K562 (cell line): ENCODE data around the gene NFIC. TPM values are rescaled to one million over a fixed set of nuclear protein-coding genes. Genes with fewer than 3 reads are reported as not detected.

Source experiments
- BCOR ChIP-seq: fragments of 450-650 bp; IDR thresholded peaks from 2 replicates; pipeline ENCODE4 v1.6.1; 2016
- PHF20 ChIP-seq: fragments of 450-650 bp; IDR thresholded peaks from 2 replicates; pipeline ENCODE4 v1.6.1; 2018; ENCODE audit not compliant: partially characterized antibody
- PREB ChIP-seq: sonication (generic); formaldehyde crosslinking; IDR thresholded peaks from 2 replicates; pipeline ENCODE4 v1.8.1; 2023; ENCODE audit warnings: mild to moderate bottlenecking, missing genetic modification reagents
- RFX5 ChIP-seq: IDR thresholded peaks from 2 replicates; pipeline ENCODE4 v1.6.1; 2011; ENCODE audit warnings: low read depth, mild to moderate bottlenecking, improper control_type of control experiment, low read length
- RREB1 ChIP-seq: fragments of 250-450 bp; sonication (Bioruptor Pico); IDR thresholded peaks from 2 replicates; pipeline ENCODE4 v1.4.0; 2020
- SIN3A ChIP-seq, 2 experiments: fragments of 150-350 bp in 1 of 2; IDR thresholded peaks; 2 replicates each; pipeline ENCODE4 v1.6.1; 2011 to 2016; ENCODE audit warnings: borderline replicate concordance in 2 of 2, low read depth in 2 of 2, low read length in 2 of 2, mild to moderate bottlenecking in 2 of 2, moderate library complexity in 2 of 2; ENCODE audit not compliant: control insufficient read depth in 1 of 2
- ZNF408 ChIP-seq: fragments of 250-450 bp; sonication (Bioruptor Pico); IDR thresholded peaks from 2 replicates; pipeline ENCODE4 v1.4.0; 2020; ENCODE audit warnings: low read depth, mild to moderate bottlenecking, moderate library complexity
- ZNF695 ChIP-seq: fragments of 450-650 bp; formaldehyde crosslinking; IDR thresholded peaks from 2 replicates; pipeline ENCODE4 v1.4.0; 2020; ENCODE audit warnings: mild to moderate bottlenecking, moderate library complexity
- polyA plus RNA-seq, 8 experiments: library from polyadenylated mRNA; depleted of rRNA in 4 of 8; stranded (reverse) in 5 of 8; unstranded in 3 of 8; fragments of >200 nt; fragmentation: Nextera tagmentation in 2 of 8; fragmentation: Illumina TruSeq in 1 of 8; extraction: Ambion mirVana in 2 of 8; extraction: Trizol in 1 of 8; gene quantifications; 2 replicates each; pipeline versions ENCODE4 v1.2.1 to v1.2.3, GENCODE V29; 2011 to 2014; ENCODE audit warnings: inconsistent platforms in 1 of 8, missing spikeins in 1 of 8
- total RNA-seq, 7 experiments: library from RNA; depleted of rRNA in 6 of 7; stranded (reverse); fragments of >200 nt in 6 of 7; fragmentation: Illumina TruSeq in 2 of 7; extraction: Trizol in 2 of 7; gene quantifications; 2 replicates each; pipeline versions ENCODE4 v1.2.1 to v1.2.3, GENCODE V29; 2011 to 2021; ENCODE audit warnings: low replicate concordance in 1 of 7
- TF ChIP-seq, protein P1 (sequence below), 2 experiments: fragments of 450-650 bp in 1 of 2; sonication (generic) in 1 of 2; formaldehyde crosslinking in 1 of 2; IDR thresholded peaks; 2 replicates each; pipeline versions ENCODE4 v1.7.1 to v1.9.0; 2016 to 2022; ENCODE audit warnings: inconsistent platforms in 1 of 2, mild to moderate bottlenecking in 1 of 2, missing genetic modification reagents in 1 of 2

NFIC gene
- total and polyA plus RNA-seq, 9 of the 15 experiments (the other 6 are each of a cell fraction or from before 2014, with no cell fraction given): 0.71 to 62.1 (median 6.9) TPM

DNA sequence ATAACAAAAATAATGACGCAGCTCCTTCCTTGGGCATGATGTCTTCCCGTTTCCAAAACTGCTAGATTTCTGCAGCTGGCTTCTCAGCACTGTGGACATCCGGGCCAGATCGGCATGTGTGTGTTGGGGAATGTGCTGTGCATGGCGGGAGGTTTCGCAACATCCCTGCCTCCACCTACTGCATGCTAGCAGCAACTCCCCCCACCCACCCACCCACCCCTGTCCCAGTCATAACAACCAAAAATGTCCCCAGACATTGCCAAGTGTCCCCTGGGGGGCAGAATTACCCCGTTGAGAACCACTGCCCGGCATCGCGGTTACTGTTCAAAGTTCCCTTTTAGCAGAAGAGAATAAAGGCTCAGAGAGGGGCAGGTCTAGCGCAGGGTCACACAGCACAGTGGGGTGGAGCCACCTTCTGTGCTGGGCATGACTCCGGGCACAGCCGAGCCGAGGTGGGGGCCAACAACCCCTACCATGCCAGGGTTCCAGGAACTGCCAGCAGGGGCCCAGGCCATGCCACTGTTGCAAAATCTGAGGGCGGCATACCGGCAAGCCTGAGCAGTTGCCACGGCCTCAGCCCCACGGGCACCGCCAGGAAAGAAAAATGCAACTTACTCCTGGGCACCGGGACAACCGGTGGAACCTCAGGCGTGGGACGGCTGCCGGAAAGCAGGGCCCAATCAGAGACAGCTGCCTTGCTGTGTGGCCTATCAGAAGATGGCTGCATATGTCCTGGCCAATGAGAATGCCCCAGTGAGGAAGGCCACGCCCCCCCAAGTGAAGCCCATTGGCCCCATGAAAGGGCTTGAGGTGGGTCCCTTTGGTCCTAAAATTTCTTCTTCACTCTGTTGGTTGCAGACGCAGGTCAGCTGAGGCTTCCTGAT lies 22.5 kb upstream of the NFIC start (continued):
- TF ChIP-seq RREB1 (no peak), ZNF695 (CRISPR knock-in tag) (no peak), SIN3A (IDR thresholded peaks at IDR 0.05; ENCODE audit: borderline replicate concordance in 2 of 2, control insufficient read depth in 1 of 2, low read depth in 2 of 2, low read length in 2 of 2) (peak in 1 of 2 experiments; percentile 19; a peak in 1 of 4 replicates), RFX5 (no peak), BCOR (peak; percentile 95), PREB (CRISPR knock-in tag) (no peak), ZNF408 (no peak), PHF20 (peak; percentile 39)
- TF ChIP-seq, protein P1, sequence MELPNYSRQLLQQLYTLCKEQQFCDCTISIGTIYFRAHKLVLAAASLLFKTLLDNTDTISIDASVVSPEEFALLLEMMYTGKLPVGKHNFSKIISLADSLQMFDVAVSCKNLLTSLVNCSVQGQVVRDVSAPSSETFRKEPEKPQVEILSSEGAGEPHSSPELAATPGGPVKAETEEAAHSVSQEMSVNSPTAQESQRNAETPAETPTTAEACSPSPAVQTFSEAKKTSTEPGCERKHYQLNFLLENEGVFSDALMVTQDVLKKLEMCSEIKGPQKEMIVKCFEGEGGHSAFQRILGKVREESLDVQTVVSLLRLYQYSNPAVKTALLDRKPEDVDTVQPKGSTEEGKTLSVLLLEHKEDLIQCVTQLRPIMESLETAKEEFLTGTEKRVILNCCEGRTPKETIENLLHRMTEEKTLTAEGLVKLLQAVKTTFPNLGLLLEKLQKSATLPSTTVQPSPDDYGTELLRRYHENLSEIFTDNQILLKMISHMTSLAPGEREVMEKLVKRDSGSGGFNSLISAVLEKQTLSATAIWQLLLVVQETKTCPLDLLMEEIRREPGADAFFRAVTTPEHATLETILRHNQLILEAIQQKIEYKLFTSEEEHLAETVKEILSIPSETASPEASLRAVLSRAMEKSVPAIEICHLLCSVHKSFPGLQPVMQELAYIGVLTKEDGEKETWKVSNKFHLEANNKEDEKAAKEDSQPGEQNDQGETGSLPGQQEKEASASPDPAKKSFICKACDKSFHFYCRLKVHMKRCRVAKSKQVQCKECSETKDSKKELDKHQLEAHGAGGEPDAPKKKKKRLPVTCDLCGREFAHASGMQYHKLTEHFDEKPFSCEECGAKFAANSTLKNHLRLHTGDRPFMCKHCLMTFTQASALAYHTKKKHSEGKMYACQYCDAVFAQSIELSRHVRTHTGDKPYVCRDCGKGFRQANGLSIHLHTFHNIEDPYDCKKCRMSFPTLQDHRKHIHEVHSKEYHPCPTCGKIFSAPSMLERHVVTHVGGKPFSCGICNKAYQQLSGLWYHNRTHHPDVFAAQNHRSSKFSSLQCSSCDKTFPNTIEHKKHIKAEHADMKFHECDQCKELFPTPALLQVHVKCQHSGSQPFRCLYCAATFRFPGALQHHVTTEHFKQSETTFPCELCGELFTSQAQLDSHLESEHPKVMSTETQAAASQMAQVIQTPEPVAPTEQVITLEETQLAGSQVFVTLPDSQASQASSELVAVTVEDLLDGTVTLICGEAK (IDR thresholded peaks at IDR 0.05): no peak
- TF ChIP-seq, protein P1 (CRISPR knock-in tag; IDR thresholded peaks at IDR 0.05): no peak
